K562 (cell line): ENCODE data around the gene ITPKB.

ENCODE experiments used
- FOXJ3 ChIP-seq: sonication (generic); formaldehyde crosslinking; IDR thresholded peaks from 2 replicates; pipeline ENCODE4 v1.4.0; 2020; ENCODE audit warnings: mild to moderate bottlenecking, missing genetic modification reagents
- SMC3 ChIP-seq: conservative IDR thresholded peaks from 2 replicates; pipeline ENCODE4 v1.6.1; 2011; ENCODE audit warnings: low read depth, low read length, improper control_type of control experiment; ENCODE audit not compliant: insufficient read depth
- TSC22D4 ChIP-seq: fragments of 450-650 bp; IDR thresholded peaks from 2 replicates; pipeline ENCODE4 v1.6.1; 2016; ENCODE audit warnings: missing genetic modification characterization, missing biosample characterization, control low read depth
- TF ChIP-seq, protein P1 (sequence below): fragments of 450-650 bp; IDR thresholded peaks from 2 replicates; pipeline ENCODE4 v1.6.1; 2016; ENCODE audit warnings: low read depth, mild to moderate bottlenecking, moderate library complexity

DNA sequence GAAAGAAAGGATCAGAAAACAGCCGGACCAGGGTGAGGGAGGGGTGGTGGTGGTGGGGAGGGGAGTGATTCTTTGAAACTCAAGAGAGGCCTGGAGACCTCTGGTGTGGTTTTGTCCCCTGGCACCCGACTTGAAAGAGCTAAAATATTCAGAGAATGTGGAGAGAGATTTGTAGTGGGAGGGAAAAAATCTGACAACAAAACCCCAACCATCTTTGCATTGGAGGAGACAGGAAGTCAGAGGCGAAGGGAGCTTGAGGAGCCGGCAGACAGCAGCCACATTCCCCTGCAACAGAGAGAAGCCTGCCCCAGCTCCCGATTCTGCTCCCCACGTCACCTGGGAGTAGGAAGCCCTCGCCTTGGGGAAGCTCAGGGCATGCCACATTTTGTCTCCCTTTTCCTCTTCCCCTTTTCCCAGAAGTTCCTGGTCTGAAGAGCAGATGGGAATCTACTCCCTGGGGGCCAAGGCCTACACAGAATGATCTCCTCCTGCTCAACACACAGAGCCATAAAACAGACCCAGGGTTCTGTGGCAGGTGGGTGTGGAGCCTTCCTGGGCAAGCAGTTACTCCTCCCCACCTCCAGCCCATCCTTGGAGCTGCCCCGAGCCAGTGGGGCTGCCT is 84.9 kb downstream of the ITPKB start:
- TF ChIP-seq, protein P1, sequence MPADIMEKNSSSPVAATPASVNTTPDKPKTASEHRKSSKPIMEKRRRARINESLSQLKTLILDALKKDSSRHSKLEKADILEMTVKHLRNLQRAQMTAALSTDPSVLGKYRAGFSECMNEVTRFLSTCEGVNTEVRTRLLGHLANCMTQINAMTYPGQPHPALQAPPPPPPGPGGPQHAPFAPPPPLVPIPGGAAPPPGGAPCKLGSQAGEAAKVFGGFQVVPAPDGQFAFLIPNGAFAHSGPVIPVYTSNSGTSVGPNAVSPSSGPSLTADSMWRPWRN = no peak
- TF ChIP-seq FOXJ3 (CRISPR knock-in tag) = no peak
- no peak for TF ChIP-seq TSC22D4 (tag)
- no peak for TF ChIP-seq SMC3
